ENCODE results near the gene GTPBP3. TPM values are rescaled to one million over a fixed set of nuclear protein-coding genes. Genes with fewer than 3 reads are reported as not detected.

GTPBP3 gene
- total RNA-seq, 2 donors from 2014 or later = 48.7 to 55.7 TPM

DNA sequence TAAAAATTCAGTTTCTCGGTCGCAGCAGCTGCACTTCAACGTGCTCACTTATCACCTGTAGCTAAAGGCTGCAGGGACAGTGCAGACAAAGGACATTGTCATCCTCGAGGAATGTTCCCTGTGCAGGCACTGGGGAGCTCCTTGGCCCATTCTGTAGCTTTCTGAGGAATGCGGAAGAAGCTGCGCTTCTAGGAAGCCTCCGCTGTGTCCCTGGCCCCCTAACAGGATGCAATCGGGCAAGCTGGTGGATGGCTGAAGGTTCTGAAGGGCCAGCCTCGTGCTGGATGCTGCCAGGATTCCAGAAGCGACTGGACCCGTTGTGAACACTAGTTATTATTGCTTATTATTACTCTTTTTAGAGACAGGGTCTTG lies 10.8 kb upstream of the GTPBP3 start:
- H3K27me3 Mint-ChIP-seq (ENCODE audit: insufficient read depth) = peaks cover 24% of the 10 kb centered on the region

GRCh38 chr19:17327068-17327653 lies 10.2 kb upstream of the GTPBP3 start:
- H3K36me3 Mint-ChIP-seq (ENCODE audit: low read depth) = peaks cover 24% of the 10 kb centered on the region
- WGBS, 2 experiments (ENCODE audit: insufficient coverage in 1 of 2, insufficient read length in 1 of 2) = 74 to 78% methylated on average over 12 to 27 of the region's 27 CpGs
- Histone ChIP-seq H3K9ac (ENCODE audit: extremely low read depth, low read length, poor library complexity, severe bottlenecking) (no peak overlapping the region), H3K27me3 (ENCODE audit: control insufficient read depth, insufficient read depth, low read length, poor library complexity, severe bottlenecking) (no peaks in the 10 kb centered on the region), H3K27ac (ENCODE audit: low read depth, low read length) (no peak overlapping the region), H3K36me3 (ENCODE audit: control insufficient read depth, insufficient read depth, low read length) (peaks cover 3% of the 10 kb centered on the region), H3K4me3 (ENCODE audit: low read length) (peak overlapping the region; percentile 71), H3K4me1 (ENCODE audit: control insufficient read depth, insufficient read depth, low read length) (no peaks in the 10 kb centered on the region), H3K9me3 (ENCODE audit: control insufficient read depth, low read length) (no peaks in the 10 kb centered on the region)
- peak overlapping the region; percentile 63 for H3K4me3 Mint-ChIP-seq
- DNase-seq = no peak
- TF ChIP-seq, protein P1, sequence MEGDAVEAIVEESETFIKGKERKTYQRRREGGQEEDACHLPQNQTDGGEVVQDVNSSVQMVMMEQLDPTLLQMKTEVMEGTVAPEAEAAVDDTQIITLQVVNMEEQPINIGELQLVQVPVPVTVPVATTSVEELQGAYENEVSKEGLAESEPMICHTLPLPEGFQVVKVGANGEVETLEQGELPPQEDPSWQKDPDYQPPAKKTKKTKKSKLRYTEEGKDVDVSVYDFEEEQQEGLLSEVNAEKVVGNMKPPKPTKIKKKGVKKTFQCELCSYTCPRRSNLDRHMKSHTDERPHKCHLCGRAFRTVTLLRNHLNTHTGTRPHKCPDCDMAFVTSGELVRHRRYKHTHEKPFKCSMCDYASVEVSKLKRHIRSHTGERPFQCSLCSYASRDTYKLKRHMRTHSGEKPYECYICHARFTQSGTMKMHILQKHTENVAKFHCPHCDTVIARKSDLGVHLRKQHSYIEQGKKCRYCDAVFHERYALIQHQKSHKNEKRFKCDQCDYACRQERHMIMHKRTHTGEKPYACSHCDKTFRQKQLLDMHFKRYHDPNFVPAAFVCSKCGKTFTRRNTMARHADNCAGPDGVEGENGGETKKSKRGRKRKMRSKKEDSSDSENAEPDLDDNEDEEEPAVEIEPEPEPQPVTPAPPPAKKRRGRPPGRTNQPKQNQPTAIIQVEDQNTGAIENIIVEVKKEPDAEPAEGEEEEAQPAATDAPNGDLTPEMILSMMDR (conservative IDR thresholded peaks at IDR 0.05) = no peak
- peaks cover 1% of the 10 kb centered on the region for H3K4me1 Mint-ChIP-seq
- H3K27me3 Mint-ChIP-seq (ENCODE audit: insufficient read depth) = peaks cover 24% of the 10 kb centered on the region
- no peaks in the 10 kb centered on the region for H3K9me3 Mint-ChIP-seq
- peak overlapping the region; percentile 88 for H3K27ac Mint-ChIP-seq

More for the DNA sequence above, 10.8 kb upstream of the GTPBP3 start:
- H3K9ac ChIP-seq (ENCODE audit: extremely low read depth, low read length, poor library complexity, severe bottlenecking) = no peak overlapping the region
- 78 to 86% methylated on average over 9 to 11 of the region's 11 CpGs for WGBS, 2 experiments (ENCODE audit: insufficient coverage in 1 of 2, insufficient read length in 1 of 2)
- H3K27me3 ChIP-seq (ENCODE audit: control insufficient read depth, insufficient read depth, low read length, poor library complexity, severe bottlenecking) = no peaks in the 10 kb centered on the region
- Mint-ChIP-seq H3K36me3 (ENCODE audit: low read depth) (peaks cover 25% of the 10 kb centered on the region), H3K27ac (no peak overlapping the region), H3K4me1 (peaks cover 1% of the 10 kb centered on the region), H3K9me3 (no peaks in the 10 kb centered on the region), H3K4me3 (no peak overlapping the region)
- no peak overlapping the region for H3K27ac ChIP-seq (ENCODE audit: low read depth, low read length)
- peaks cover 3% of the 10 kb centered on the region for H3K36me3 ChIP-seq (ENCODE audit: control insufficient read depth, insufficient read depth, low read length)
- peak; percentile 86 for DNase-seq
- no peak overlapping the region for H3K4me3 ChIP-seq (ENCODE audit: low read length)
- TF ChIP-seq, protein P1 (conservative IDR thresholded peaks at IDR 0.05) = no peak
- no peaks in the 10 kb centered on the region for H3K4me1 ChIP-seq (ENCODE audit: control insufficient read depth, insufficient read depth, low read length)
- no peaks in the 10 kb centered on the region for H3K9me3 ChIP-seq (ENCODE audit: control insufficient read depth, low read length)

GRCh38 chr19:17327654-17328516 lies 9.5 kb upstream of the GTPBP3 start:
- Histone ChIP-seq H3K4me1 (ENCODE audit: control insufficient read depth, insufficient read depth, low read length) (no peaks in the 10 kb centered on the region), H3K27me3 (ENCODE audit: control insufficient read depth, insufficient read depth, low read length, poor library complexity, severe bottlenecking) (no peaks in the 10 kb centered on the region), H3K27ac (ENCODE audit: low read depth, low read length) (peak overlapping the region; percentile 6), H3K9me3 (ENCODE audit: control insufficient read depth, low read length) (no peaks in the 10 kb centered on the region), H3K36me3 (ENCODE audit: control insufficient read depth, insufficient read depth, low read length) (peaks cover 9% of the 10 kb centered on the region), H3K9ac (ENCODE audit: extremely low read depth, low read length, poor library complexity, severe bottlenecking) (peak overlapping the region; percentile 44), H3K4me3 (ENCODE audit: low read length) (peak overlapping the region; percentile 71)
- Mint-ChIP-seq H3K9me3 (no peaks in the 10 kb centered on the region), H3K4me1 (peaks cover 1% of the 10 kb centered on the region), H3K4me3 (peak overlapping the region; percentile 63), H3K27ac (peak overlapping the region; percentile 88), H3K27me3 (ENCODE audit: insufficient read depth) (peaks cover 24% of the 10 kb centered on the region), H3K36me3 (ENCODE audit: low read depth) (peaks cover 24% of the 10 kb centered on the region)
- 7 to 20% methylated on average over 44 to 63 of the region's 64 CpGs for WGBS, 2 experiments (ENCODE audit: insufficient coverage in 1 of 2, insufficient read length in 1 of 2)
- peak; percentile 97 for DNase-seq
- TF ChIP-seq, protein P1 (conservative IDR thresholded peaks at IDR 0.05) = peak; percentile 83

All from endodermal cell (in vitro differentiated cells).